HG03575 (cell line): ENCODE measurements around the gene IL31.

Source experiments
- ATAC-seq: cut with Tn5 transposase; IDR thresholded peaks from one replicate; pipeline ENCODE4 v1.9.1; 2021; ENCODE audit not compliant: unreplicated experiment, insufficient number of reproducible peaks, low FRiP score; ENCODE audit errors: extremely low read depth

Gene IL31

DNA sequence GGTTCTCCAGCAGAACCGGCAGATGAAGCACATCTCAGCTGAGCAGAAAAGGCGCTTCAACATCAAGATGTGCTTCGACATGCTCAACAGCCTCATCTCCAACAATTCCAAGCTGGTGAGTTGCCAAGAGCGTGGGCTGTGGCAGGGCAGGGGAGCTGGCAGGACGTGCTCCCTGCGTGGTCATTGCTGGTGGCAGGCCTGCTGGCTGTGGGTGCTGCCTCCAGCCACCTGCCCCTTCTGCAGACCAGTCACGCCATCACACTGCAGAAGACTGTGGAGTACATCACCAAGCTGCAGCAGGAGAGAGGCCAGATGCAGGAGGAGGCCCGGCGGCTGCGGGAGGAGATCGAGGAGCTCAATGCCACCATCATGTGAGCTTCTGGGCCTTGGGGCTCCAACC, 35.8 kb downstream of the IL31 start:
- no peak for ATAC-seq

DNA sequence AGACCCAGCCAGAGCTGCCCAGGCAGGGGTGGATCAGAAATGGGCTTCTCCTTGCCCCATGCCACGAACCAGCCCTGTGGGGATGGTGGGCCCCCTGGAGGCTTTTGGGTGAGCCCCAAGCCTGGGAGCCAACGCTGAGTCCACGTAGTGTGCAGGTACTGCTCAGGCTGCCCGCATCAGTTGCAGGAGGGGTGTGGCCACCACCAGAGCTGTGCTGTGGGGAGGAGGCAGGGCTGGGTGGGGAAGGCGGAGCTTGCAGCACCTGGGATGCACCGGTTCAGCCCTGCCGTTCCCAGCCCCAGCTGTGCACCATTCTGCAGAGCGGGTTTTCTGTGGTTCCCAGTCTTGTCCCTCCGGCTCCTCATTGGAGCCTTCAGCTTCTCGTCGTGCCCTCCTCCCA, 36.3 kb downstream of the IL31 start:
- ATAC-seq = no peak

DNA sequence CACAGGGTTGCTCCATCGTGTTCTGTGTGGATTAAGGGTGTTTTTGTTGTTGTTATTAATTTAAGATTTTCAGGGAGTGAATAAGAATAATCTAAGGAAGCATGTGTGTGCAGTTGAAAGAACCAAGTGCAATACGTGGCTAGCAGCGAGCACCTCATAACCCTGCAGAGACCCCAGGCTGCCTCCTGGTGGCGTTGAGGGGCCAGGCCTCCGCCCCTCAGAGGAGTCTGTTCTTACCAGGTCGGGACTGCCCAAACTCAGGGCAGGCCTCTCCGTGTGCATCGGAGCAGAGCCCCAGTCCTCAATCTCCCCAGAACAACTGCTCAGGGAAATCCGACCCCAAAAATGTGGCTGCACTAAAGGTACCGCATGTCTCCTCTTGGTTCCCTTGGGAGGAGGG, 36.8 kb downstream of the IL31 start:
- no peak for ATAC-seq

DNA sequence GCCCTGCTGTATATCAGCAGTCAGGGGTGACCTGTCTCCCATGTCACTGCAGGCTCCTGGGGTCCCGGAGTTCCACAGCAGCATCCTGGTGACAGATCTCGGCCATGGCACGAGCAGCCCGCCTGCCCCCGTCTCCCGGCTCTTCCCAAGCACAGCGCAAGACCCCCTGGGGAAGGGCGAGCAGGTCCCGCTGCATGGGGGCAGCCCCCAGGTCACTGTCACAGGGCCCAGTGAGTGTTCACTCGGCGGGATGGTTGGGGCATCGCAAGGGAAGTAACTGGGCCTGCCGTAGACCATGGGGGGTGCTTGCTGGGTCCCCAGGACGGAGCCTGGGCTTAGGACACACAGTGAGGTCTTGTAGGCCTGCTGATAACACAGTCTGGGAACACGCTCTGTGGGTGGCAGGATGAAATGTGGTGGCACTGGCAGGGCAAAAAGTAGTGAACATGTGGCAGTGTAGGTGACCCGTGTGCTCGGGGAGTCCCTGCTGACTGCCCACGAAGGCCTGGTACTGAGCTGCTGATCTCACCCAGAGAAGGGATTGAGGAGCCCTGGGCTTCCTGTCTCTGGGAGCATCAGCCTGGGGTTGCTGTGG, 38.5 kb downstream of the IL31 start:
- no peak for ATAC-seq

DNA sequence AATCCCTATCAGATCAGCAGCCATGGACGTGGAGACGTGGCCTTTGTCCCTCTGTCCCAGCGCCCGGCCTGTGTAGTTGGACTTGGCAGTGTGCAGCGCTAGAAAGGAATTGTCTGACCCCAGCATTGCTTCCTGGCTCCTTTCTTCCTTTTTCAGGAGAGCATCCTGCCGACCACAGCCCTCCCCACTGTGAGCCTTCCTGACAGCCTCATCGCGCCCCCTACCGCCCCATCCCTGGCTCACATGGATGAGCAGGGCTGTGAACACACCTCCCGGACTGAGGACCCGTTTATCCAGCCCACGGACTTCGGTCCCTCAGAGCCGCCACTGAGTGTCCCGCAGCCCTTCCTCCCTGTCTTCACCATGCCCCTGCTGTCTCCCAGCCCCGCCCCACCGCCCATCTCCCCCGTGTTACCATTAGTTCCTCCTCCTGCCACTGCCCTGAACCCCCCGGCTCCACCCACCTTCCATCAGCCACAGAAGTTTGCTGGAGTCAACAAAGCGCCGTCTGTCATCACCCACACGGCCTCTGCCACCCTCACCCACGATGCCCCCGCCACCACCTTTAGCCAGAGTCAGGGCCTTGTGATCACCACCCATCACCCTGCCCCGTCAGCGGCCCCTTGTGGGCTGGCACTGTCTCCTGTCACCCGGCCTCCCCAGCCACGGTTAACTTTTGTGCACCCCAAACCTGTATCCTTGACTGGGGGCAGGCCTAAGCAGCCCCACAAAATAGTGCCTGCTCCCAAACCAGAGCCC, 40.6 kb downstream of the IL31 start:
- no peak for ATAC-seq

DNA sequence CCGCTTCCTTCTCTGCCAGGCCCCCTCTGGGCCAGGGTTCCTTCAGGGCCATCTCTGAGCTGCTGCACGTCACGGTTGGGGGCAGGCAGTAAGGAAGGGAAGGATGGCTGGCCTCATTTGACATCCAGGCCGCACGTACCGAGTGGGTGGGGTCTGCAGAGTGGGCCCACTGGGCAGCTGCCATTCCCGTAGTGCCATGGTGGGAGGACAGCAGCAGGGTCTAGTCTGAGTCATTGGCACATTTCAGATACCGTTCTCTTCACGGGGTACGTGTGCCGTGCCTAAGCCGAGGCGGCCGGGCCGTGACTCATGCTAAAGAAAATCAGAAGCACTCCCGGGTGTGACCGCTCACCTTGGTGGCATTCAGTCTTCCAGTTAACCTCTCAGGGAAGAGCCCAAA, 43.9 kb downstream of the IL31 start:
- no peak for ATAC-seq

DNA sequence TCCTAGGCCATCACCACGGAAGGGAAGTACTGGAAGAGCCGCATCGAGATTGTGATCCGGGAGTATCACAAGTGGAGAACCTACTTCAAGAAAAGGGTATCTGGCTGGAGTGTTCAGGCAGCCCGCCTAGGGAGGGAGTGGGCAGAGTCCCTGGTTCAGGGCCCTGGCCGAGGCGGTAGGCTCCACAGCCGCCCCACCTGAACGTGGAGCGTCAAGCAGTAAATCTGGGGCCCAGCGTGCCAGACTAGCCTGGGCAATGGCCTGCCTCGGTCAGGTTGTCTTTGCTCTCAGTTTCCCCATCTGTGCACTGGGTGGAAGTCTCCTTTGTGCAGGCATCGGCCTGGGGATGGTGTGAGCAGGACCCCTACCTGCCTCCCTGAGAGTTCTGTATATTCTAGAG, 44.9 kb downstream of the IL31 start:
- no peak for ATAC-seq

DNA sequence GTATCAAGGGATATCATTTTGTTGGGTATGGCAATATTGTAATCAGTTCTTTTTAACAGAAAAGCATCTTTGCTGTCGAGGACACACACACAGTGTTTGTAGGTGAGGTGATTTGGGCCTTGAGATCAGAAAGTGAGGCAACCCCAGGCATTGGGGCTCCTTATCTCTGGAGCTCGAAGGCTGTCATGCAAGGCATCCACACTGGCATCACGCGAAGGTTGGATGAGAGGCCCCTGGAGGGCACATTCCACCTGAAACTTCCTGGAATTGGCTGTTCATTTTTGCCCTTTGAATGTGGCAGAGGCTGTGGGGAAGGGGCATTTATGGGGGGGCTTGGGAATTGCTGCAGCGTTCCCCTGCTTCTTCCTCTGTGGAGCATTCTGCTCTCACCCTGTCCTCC, 45.5 kb downstream of the IL31 start:
- ATAC-seq = no peak

DNA sequence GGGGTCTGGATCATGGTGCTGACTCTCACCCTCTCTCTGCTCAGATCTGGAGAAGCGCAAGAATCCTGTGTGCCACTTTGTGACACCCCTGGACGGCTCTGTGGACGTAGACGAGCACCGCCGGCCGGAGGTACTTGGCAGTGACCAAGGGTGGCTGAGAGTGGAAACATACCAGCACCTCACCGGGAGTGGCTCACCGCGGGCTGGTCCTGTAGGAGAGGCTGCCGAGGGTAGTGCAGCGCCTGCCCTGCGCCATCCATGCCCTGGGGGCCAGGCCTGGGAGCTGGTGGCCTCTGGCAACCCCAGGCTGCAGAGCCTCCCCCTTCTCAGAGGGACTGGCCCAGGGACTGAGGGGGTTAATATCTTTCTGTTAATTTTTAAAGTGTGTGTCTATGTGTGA, 46.2 kb downstream of the IL31 start:
- no peak for ATAC-seq

DNA sequence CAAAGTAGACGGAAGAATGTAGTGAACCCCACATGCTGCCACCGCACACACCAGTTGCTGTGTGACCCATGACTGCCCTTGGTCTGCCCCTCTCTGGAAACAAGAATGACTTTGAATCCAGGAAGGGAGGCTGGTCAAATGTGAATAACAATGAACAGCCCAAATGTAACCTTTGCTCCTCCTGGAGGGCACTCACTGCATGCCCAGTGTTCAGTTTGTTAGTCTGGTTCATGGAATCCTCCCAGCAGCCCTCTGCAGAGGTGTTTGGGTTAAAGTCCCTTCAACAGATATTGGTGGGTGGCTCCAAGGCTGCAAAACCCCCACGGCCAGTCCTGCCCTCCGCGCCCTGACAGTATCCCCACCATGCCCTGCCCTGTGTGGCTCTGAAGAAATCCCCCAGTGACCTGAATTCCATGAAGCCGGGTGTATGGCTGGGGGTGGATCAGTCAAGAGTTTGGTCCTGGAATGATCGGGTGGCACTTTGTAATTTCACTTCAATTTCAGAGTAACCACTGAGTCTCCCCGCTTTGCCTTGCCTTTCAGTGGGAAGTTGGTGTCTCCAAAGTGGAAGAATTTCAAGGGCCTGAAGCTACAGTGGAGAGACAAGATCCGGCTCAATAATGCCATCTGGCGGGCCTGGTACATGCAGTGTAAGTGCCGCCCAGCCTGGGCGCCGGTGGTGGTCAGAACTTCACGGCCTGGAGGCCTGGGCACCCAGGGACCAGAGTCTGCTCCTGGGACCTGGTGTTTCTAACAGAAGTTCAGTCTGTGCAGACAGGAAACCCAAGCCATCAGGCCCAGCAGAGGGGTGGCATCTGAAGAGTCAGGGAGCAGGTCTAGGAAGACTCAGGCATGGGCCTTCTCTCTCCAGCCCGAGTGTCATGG, 47.1 kb downstream of the IL31 start:
- no peak for ATAC-seq

DNA sequence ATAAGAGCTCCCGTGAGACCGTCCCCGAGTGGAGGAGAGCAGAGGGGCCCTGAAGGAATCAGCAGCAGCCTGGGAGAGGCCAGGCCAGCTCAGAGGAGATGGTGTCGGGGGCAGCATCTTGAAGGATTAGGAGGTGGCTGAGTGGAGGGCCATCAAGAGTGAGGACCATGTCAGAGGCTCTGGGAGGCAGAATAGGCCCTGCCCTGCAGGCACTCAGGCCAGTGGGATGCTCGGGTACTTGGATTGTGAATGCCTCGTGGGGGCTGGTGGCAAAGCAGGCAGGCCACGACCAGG, 47.7 kb downstream of the IL31 start:
- ATAC-seq = no peak

DNA sequence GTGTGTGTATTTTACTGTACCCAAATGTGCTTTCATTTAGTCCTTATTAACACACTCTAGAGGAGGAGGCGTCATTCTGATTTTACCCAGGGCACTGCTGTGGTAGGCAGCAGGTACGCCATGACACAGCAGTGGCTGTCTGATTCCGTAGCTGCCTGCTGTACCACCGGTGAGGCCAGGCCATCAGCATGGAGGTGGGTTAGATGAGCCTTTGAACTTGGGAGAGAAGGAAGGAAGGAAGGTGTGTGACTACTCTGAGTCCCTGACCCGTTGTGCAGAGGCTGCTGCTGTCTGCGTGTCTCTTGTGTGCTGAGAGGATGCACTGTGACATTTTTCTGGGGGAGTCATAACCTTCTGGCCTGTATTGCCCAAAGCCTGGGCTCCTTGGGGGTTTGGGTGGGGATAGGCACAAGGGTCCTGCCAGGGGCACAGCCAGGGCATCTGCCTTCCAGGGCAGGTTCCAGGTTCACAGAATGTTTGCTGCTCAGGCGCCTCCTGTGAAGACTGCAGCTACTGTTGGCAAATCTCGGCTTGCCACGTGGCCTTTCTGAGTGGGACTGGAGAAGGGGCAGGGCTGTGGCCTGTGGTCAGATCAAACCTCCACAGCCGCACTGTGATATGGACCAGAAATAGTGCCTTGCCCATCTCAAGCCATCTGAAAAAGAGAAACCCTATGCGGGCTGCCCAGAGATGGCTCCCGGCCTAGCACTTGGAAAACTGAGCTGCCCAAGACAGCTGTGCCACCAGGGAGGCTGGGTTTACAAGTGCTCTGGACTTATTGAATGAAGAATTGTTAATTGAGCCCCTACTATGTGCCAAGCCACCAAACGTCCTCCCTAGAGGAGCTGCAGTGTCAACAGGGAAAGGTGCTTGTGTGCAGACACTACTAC, 48.3 kb downstream of the IL31 start:
- ATAC-seq = no peak

DNA sequence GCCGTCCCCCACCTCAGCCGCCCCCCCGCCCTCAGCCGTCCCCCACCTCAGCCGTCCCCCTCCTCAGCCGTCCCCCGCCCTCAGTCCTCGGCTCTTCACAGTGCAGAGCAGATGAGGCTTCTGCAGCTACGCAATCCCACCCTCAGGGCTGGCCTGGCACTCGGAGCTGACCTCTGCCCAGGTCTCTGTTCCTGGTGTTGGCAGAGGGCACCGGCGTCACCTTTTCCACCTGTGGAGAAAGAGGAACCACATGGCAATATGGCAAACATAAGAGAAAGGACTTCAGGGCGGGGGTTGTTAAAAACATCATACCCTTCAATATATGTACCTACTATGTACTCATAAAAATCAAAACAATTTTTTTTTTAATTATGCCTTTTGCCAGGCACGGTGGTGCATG, 49.7 kb downstream of the IL31 start:
- no peak for ATAC-seq

DNA sequence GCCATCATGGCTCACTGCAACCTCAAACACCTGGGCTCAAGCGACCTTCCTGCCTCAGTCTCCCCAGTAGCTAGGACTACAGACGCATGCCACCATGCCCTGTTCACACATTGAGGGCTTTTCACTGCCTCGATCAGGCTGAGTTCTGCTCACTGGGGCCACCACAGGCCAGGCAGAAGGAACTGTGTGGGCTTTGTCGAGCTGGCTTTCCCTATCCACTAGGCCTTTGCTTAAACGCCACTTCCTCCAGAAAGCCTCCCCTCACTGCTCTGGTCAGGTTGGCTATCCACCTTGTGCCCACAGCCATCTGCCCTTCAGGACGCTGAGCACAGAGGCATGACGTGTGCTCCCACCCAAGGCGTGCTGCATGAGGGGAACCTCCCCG, 50.3 kb downstream of the IL31 start:
- ATAC-seq = no peak

DNA sequence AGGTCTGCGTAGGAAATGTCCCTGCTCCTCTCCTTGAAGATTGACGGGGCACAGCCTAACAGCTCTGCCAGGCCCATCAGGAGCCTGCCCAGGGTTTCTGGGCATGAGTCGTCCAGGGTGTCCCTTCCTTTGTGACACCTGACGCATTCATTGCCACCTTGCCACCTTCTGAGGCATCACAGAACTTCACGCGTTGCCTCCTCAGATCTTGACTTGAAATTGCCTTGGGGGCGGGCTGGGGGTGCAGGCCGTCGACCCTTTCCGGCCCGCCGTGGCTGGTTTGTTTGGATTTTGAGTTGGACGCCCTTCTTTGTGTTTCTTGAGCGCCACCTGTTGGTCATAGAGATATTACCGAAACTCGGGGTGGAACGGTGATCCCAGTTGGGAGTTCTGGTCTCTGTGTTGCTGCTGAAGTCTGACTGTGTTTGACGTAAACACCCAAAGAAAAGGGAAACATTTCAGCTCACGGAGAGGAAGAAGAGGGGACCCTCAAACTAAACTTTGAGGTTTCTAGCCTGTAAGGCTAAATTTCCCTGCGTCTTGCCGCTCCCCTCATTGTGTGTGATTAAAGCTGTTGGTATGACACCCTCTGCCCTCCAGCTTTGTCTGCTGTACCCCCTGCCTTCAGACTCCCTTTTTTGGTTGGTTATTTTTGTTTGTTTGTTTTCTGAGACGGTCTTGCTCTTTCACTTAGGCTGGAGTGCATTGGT, 50.8 kb downstream of the IL31 start:
- no peak for ATAC-seq
